Mesothelial cell of epicardium (in vitro differentiated cells): ENCODE data around the gene PRKD1. TPM values are rescaled to one million over a fixed set of nuclear protein-coding genes. Genes with fewer than 3 reads are reported as not detected.

ENCODE experiments used
- DNase-seq, 2 experiments: peaks; one replicate each; pipeline ENCODE4 v3.0.0; 2021; ENCODE audit warnings: low spot score in 2 of 2; ENCODE audit not compliant: unreplicated experiment in 2 of 2
- H3K27ac Mint-ChIP-seq: 2 replicates; pipeline ENCODE4 v1.8.0; 2021; ENCODE audit warnings: mixed read lengths
- H3K27me3 Mint-ChIP-seq: 2 replicates; pipeline ENCODE4 v1.8.0; 2021; ENCODE audit warnings: low read depth, mixed read lengths
- H3K36me3 Mint-ChIP-seq: 2 replicates; pipeline ENCODE4 v1.8.0; 2021; ENCODE audit warnings: mixed read lengths
- H3K4me1 Mint-ChIP-seq: 2 replicates; pipeline ENCODE4 v1.8.0; 2021; ENCODE audit warnings: mixed read lengths
- H3K4me3 Mint-ChIP-seq: 2 replicates; pipeline ENCODE4 v1.8.0; 2021; ENCODE audit warnings: mild to moderate bottlenecking, moderate library complexity, mixed read lengths
- H3K9me3 Mint-ChIP-seq: 2 replicates; pipeline ENCODE4 v1.8.0; 2021; ENCODE audit warnings: mixed read lengths
- total RNA-seq: library from RNA; stranded (reverse); gene quantifications from 3 replicates; pipeline ENCODE4 v1.2.1, GENCODE V29; 2021
- TF ChIP-seq, protein P1 (sequence below): fragments of 200-600 bp; sonication (generic); IDR thresholded peaks from one replicate; pipeline ENCODE4 v1.5.0; 2021; ENCODE audit warnings: antibody characterized with exemption; ENCODE audit not compliant: unreplicated experiment

PRKD1 gene
- total RNA-seq, 1 donor from 2014 or later: 27.3 TPM

DNA sequence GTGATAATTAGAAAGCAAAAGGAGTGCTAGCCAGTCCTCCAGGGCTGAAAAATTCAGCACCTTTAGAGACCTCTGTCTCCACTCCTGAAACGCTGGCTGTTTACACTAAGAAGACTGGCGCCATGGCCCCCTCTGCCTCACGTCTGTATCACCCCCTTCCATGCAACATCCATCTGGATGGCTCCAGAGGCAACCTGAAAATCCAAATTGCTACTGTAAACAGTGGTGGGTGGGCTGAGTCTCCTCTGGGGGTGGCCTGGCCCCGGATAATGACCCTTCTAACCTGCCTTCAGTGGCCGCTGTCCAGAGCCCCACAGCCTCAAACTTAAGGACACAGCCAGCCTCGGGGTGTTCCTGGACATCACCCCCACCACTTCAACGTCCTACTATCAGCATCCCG is 1.4 kb downstream of the PRKD1 start:
- DNase-seq: no peak
- Mint-ChIP-seq H3K4me3 (peak overlapping the region; percentile 88), H3K27ac (peak overlapping the region; percentile 60), H3K36me3 (no peaks in the 10 kb centered on the region), H3K9me3 (no peaks in the 10 kb centered on the region), H3K27me3 (no peaks in the 10 kb centered on the region), H3K4me1 (peaks cover 35% of the 10 kb centered on the region)
- TF ChIP-seq, protein P1, sequence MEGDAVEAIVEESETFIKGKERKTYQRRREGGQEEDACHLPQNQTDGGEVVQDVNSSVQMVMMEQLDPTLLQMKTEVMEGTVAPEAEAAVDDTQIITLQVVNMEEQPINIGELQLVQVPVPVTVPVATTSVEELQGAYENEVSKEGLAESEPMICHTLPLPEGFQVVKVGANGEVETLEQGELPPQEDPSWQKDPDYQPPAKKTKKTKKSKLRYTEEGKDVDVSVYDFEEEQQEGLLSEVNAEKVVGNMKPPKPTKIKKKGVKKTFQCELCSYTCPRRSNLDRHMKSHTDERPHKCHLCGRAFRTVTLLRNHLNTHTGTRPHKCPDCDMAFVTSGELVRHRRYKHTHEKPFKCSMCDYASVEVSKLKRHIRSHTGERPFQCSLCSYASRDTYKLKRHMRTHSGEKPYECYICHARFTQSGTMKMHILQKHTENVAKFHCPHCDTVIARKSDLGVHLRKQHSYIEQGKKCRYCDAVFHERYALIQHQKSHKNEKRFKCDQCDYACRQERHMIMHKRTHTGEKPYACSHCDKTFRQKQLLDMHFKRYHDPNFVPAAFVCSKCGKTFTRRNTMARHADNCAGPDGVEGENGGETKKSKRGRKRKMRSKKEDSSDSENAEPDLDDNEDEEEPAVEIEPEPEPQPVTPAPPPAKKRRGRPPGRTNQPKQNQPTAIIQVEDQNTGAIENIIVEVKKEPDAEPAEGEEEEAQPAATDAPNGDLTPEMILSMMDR: no peak

DNA sequence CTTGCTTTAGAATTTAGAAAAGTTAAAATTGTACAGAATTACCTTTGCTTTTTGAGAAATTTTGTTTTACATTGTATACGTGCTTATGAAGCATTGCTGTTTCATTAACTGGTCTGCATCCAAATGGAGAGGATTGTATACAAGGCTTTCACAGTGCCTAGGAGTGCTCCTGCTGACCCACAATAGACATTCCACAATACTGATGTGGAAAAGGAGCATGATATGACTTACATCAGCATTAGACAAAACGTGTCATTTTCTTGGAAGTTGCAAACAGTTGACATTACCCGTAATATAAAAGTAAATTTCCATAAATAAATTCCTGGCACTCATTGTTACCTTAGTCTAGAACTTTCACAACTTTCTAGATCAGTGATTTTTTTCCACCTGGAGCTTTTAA is 1.9 kb downstream of the PRKD1 start:
- Mint-ChIP-seq H3K27me3 (no peaks in the 10 kb centered on the region), H3K4me1 (peaks cover 35% of the 10 kb centered on the region), H3K36me3 (no peaks in the 10 kb centered on the region), H3K9me3 (no peaks in the 10 kb centered on the region), H3K4me3 (peak overlapping the region; percentile 88), H3K27ac (no peak overlapping the region)
- TF ChIP-seq, protein P1: no peak
- no peak for DNase-seq

DNA sequence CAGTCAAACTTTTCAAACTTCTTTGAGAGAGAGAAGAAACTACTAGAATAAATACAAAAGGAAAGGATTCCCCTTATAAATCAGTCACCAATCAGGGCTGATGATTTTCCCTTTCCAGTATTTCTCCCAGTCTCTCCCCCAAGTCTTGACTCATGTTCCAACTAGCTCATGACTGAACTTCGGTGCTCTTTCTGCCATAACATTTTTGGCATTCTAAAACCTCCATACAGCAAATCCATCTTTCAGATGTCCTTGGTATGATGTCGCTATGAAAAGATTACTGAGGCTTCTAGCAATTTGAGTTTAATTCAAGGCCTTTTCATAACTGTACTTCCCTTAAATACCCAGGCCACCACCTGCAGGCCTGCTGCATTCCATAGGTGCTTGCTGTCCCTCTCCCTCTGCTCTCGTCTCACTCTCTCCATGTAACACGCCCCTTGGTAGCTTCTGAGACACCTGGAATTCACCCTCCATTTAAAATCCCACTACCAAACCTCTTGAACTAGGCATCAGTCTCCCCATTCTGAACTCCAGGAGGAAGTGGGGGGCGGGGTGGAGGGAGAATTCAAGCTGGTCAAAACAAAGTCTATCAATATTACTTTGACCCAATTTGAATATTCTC is 2.4 kb downstream of the PRKD1 start:
- DNase-seq: no peak
- H3K27ac Mint-ChIP-seq: no peak overlapping the region
- H3K36me3 Mint-ChIP-seq: no peaks in the 10 kb centered on the region
- peaks cover 32% of the 10 kb centered on the region for H3K4me1 Mint-ChIP-seq
- H3K27me3 Mint-ChIP-seq: no peaks in the 10 kb centered on the region
- peak overlapping the region; percentile 88 for H3K4me3 Mint-ChIP-seq
- TF ChIP-seq, protein P1: no peak
- no peaks in the 10 kb centered on the region for H3K9me3 Mint-ChIP-seq

DNA sequence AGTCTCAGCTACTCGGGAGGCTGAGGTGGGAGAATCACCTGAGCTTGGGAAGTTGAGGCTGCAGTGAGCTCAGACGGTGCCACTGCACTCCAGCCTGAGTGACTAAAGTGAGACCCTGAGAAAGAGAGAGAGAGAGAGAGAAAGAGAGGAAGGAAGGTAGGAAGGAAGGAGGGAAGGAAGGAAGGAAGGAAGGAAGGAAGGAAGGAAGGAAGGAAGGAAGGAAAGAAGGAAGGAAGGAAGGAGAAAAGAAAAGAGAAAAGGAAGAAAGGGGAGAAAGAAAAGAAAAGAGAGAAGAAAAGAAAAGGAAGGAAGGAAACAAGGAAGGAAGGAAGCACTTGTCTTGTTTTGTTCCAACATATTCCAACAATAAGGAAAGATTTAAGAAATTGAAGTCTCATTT is 7.8 kb downstream of the PRKD1 start:
- no peaks in the 10 kb centered on the region for H3K36me3 Mint-ChIP-seq
- no peak for DNase-seq
- TF ChIP-seq, protein P1: no peak
- H3K27ac Mint-ChIP-seq: no peak overlapping the region
- no peak overlapping the region for H3K4me3 Mint-ChIP-seq
- peaks cover 12% of the 10 kb centered on the region for H3K4me1 Mint-ChIP-seq
- H3K27me3 Mint-ChIP-seq: no peaks in the 10 kb centered on the region
- no peaks in the 10 kb centered on the region for H3K9me3 Mint-ChIP-seq

DNA sequence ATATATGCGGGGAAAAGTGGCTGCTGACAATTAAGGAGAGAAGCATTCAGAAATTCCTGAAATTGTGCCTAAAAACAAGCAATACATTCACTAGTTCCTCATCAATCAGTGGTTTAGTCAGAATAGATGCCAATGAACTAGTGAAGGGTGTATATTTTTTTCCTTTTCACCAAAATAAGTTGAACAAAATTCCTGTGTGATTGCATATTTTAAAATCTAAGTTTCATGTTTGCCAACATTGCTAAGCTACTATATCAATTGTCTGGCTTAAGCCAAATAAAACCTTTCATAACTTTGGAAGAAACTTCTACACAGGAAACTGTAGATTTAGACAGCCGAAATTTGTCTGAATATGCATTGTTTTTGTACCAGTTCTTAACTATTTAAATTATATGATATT is 8.7 kb downstream of the PRKD1 start:
- no peak for DNase-seq
- Mint-ChIP-seq H3K36me3 (no peaks in the 10 kb centered on the region), H3K27ac (no peak overlapping the region), H3K9me3 (no peaks in the 10 kb centered on the region), H3K27me3 (no peaks in the 10 kb centered on the region), H3K4me3 (no peak overlapping the region), H3K4me1 (peaks cover 6% of the 10 kb centered on the region)
- TF ChIP-seq, protein P1: no peak

DNA sequence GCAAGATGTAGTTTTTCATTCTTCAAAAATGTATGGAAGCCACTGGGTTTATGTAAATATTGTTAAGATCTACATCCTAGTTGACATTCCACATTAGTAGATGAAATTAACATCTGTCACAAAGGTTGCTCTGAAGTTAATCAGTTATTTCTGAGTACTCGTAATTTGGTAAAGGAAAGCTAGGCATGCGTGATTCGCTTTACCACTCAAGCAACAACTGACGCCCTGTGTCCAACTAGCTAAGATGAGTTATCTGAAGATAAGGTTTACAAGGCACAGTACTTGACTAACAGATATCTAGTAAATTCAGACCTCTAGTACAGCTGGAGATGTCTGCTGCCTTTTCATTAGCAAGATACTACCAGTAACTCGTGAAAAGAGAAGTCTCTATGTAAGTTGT is 14.1 kb downstream of the PRKD1 start:
- H3K4me3 Mint-ChIP-seq: no peak overlapping the region
- H3K27me3 Mint-ChIP-seq: no peaks in the 10 kb centered on the region
- no peaks in the 10 kb centered on the region for H3K9me3 Mint-ChIP-seq
- peaks cover under 1% of the 10 kb centered on the region for H3K36me3 Mint-ChIP-seq
- no peak overlapping the region for H3K27ac Mint-ChIP-seq
- H3K4me1 Mint-ChIP-seq: peaks cover 6% of the 10 kb centered on the region
- TF ChIP-seq, protein P1: no peak
- DNase-seq: no peak
